Fibroblast of gingiva (primary cell): ENCODE data around the gene GTF2F1.
"Not testable (repeated sequence)": the region's sequence is repeated elsewhere in the genome, so short reads cannot be mapped to it uniquely, and the experiment has no call there.

Experiments
- DNase-seq: peaks from one replicate; pipeline ENCODE4 v3.0.0-alpha.2; 2011; ENCODE audit warnings: low read depth

The GTF2F1 gene

GRCh38 chr19:6384381-6384780 is 8.6 kb downstream of the GTF2F1 start:
- no peak for DNase-seq

DNA sequence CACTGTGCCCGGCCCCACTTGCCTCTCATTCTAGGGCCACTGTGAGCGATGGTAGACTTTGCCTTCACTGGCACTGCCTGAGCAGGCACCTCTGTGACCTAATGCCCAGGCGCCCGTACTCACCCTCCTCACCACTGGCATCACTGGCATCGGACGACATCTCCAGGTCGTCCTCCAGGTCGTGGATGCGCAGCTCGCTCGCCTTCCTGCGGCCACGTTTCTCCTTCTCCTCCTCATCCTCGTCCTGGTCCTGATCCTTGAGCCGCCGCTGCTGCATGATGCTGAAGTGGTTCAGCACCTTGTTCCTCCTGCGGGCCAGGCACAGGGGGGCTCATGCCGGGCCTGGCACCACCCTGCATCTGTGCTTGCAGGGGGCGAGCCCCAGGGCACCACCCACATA is 9.8 kb downstream of the GTF2F1 start:
- DNase-seq, result no peak

DNA sequence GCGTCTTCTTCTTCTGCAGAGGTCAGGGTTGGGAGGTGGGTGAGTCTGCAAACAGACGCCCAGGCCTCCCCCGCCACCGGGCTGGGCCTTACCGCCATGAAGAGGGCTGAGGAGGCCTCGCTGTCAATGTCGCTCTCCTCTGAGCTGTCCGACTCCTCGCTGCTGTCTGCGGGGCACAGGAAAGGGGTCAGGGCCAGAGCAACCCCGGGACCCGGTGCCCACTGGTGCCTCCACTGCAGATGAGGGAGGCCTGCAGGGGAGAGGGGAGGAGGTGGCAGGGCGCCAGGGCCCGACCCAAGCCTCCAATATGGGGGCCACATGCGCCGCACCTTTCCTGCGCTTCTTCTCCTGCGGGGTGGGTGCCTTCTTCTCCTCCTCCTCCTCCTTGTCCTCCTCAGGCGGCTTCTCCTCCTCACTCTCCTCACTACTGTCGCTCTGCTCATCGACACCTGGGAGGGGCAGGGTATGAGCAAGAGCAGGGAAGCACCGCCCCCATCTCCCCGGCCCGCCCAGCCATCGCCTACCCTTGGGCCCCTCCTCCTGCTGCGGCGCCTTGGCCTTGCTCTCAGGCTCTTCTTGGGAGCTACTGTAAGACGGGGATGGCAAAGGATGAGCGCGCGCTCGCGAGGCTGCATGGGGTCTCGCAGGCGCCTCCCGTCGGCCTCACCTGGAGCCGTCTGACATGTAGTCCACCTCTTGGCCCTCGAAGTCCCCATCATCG is 11.8 kb downstream of the GTF2F1 start:
- no peak for DNase-seq

DNA sequence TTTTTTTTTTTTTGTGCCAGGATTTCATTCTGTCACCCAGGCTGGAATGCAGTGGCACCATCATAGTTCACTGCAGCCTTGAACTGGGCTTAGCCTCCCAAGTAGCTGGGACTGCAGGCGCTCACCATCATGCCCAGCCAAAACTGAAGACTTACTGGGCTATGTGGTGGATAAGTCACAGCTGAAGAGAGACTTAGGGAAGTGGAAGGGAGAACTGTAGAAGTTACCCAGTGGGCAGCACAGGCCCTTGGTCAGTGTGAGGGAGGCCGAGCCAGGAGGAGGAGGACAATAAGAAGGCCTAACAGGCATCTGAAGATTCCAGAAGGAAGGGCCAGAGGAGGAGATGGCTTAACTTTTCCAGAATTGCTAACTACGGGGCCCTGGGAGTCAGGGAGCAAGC is 13.2 kb downstream of the GTF2F1 start:
- DNase-seq, result no peak

DNA sequence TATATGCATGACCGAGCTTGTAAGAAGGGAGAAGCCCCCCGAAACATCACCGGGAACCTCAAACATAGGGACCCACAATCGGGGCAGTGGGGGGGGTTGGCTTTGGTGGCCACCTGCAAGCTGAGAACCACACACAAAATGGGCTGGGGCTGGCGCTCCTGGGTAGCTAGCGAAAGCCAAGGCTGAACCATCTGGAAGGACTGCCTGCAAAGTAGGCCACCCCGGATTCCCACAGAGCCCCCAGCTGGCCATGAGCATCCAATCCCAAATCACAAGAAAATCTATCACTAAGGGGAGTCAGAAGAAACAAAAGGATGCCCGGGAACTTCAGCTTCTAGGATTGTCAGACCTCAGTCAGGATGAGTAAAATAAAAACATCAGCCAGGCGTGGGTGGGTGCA is 14.5 kb downstream of the GTF2F1 start:
- DNase-seq, result no peak

DNA sequence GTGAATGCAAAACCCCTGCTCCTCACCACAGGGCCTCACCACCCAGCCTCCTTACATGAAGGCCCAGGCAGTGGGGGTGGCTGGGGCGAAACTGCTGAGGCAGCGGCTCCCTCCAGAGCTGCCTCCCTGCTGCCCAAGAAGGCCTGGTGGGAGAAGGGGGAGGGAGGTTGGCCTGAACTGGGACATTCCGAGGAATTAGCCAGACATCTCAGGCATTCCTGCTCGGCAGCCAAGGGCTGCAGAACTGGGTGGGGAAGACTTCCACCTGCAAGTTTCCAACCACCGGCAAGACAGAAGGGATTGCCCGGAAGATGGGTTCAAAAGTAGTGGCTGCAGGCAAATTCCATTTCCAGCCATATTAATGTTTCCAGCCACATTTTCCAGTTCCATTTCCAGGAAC is 14.9 kb downstream of the GTF2F1 start:
- DNase-seq, result peak; percentile 45

DNA sequence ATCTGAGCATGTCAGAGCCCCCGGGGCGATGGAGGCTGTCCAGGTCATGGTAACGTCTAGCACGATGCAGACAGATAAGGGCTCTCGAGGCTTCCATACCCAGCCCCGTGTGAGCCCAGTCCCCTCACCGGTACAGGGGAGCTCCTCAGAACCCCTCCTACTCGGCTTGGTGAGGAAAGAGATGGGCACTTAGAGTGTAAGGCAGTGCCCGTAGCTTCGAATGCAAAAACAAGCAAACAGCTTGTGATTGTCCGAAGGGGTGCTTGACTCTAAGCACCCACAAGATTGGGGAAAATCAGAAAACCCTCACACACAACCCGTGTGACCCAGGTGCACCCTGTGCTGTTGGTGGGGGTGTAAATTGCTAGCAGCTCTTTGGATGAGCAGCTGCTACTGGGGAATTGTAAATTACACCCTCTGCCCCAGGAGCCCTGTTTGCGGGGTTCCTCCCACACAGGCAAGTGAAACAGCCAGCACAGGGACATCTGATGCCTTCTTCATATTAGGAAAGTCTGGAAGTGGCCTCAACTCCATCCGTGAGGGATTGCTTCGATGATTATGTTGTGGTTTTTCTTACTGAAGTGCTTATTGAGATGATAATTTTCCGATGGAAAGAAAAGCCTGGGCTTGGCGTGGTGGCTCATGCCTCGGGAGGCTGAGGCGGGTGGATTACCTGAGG is 16.3 kb downstream of the GTF2F1 start:
- peak; percentile 36 for DNase-seq

DNA sequence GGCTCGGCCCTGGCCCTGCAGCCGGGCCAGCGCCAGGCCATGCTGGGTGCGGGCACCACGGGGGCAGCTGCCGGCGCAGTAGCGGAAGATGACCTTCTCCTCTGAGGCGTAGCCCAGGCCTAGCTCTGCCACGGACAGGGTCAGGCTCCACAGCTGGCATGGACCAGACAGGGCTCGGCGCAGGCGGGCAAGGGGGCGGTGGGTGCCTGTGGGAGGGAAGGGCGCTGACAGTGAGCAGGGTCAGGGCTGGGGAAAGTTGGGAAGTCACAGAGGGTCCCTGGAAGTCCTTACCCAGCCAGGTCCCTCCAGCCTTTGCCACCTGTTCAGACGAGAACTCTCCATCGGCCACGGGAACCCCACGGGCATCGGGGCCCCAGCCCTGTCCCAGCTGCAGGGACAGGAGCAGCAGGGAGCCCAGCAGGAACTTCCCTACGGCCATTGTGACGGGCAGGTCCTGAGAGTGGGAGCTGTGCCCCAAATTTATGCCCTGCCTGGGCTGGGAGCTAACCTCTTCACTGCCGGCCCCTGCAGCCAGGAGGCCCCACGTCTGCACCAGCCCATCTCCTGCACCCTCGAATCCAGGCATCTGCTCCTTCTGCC is 17.5 kb downstream of the GTF2F1 start, which contains the start of gene PSPN:
Gene PSPN, minus strand, starts transcription at position 523 of the 600 bp plus-strand sequence. Its CDS starts 84 bp downstream, at position 439.
- no peak for DNase-seq

DNA sequence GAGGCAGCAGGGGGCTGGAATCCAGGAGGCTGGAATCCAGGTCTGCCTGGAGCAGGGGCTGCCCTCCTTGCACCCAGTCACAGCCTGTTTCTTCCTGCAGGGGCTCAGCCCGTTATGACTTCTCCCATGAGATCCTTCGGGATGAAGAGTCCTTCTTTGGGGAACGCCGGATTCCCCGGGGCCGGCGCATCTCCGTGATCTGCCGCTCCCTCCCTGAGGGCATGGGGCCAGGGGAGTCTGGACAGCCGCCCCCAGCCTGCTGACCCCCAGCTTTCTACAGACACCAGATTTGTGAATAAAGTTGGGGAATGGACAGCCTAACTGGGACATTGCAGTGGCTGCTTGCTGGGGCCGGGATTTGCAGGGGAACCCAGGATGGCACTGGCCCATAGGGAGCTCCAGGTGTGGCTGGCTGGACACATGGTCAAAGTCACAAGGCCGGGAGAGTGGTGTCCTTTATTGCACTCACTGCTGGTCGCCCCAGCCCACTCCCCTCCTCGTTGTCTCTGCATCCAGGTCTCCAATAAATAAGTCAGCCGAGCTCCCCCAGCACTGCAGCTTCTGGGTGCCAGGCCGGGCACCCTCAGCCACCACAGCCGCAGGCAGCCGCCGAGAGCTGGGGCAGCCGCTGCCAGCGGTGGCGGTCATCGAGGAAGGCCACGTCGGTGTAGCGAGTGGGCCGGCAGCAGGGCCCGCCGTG is 18.1 kb downstream of the GTF2F1 start:
- no peak for DNase-seq

- DNase-seq, result no peak
These were observed 18.7 kb downstream of the GTF2F1 start for GRCh38 chr19:6374161-6374709.

GRCh38 chr19:6373813-6374108 is 19.2 kb downstream of the GTF2F1 start:
- DNase-seq, result no peak

DNA sequence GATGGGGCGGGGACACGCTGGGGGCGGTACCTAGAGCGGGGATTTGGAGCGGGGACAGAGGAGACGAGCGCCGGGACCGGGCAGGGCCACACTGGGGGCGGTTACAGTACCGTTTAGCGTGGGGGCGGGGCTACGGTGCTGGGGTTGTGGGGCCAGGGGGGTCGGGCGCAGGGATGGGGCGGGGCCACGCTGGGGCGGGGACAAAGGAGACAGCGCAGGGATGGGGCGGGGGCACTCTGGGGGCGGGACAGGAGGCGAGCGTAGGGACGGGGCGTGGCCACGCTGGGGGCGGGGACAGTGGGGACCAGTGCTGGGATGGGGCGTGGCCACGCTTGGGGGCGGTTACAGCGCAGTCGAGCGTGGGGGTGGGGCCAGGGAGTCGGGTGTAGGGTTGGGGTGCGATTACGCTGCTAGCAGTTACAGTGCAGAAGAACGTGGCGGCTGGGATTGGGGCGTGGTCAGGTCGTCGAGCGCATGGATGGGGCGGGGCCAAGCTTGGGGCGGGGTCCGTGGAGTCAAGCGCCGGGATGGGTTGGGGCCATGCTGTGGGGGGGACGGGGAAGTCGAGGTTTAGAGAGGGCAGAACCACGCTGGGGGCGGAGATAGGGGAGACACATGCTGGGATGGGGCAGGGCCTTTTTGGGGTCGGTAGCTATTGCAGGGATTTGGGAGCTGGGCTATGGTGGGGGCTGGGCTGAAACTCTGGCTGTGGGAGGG is 19.7 kb downstream of the GTF2F1 start:
- peak; percentile 98 for DNase-seq

- DNase-seq, result peak; percentile 100
These were observed 20.3 kb downstream of the GTF2F1 start, which contains the start of gene ALKBH7 for GRCh38 chr19:6372594-6373095. Gene ALKBH7 (plus strand): TSS chr19:6372794. CDS start chr19:6372821, 27 bp downstream.

- no peak for DNase-seq
These were observed 28.6 kb downstream of the GTF2F1 start for GRCh38 chr19:6364353-6364752.

GRCh38 chr19:6362351-6362801 is 30.6 kb downstream of the GTF2F1 start:
- DNase-seq, result no peak

DNA sequence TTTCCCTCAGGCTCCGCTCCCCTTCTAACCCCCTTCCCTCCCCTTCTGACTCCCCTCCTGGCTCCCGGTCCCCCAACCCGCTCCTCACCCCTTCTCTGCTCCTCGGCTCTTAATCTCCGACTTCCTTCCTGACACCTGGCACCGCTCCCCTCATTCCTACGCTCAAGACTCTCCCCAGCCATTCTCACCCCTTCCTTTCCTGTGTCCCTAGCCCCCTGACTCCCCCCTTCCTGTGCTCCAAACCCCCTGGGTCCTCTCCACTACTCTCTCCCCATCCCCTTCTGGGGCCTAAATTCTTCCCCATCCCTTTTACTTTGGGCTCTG is 31.0 kb downstream of the GTF2F1 start:
- DNase-seq, result no peak

DNA sequence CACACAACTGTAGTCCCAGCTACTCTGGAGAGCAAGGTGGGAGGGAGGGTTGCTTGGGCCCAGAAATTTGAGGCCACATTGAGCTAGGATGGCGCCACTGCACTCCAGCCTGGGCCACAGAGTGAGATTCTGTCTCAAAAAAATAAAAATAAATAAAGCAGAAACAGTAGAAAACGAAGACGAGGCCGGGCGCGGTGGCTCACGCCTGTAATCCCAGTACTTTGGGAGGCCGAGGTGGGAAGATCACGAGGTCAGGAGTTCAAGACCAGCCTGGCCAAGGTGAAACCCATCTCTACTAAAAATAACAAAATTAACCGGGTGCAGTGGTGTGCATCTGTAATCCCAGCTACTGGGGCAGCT is 32.1 kb downstream of the GTF2F1 start:
- DNase-seq, result not testable (repeated sequence)

GRCh38 chr19:6360445-6360844 is 32.5 kb downstream of the GTF2F1 start:
- not testable (repeated sequence) for DNase-seq

DNA sequence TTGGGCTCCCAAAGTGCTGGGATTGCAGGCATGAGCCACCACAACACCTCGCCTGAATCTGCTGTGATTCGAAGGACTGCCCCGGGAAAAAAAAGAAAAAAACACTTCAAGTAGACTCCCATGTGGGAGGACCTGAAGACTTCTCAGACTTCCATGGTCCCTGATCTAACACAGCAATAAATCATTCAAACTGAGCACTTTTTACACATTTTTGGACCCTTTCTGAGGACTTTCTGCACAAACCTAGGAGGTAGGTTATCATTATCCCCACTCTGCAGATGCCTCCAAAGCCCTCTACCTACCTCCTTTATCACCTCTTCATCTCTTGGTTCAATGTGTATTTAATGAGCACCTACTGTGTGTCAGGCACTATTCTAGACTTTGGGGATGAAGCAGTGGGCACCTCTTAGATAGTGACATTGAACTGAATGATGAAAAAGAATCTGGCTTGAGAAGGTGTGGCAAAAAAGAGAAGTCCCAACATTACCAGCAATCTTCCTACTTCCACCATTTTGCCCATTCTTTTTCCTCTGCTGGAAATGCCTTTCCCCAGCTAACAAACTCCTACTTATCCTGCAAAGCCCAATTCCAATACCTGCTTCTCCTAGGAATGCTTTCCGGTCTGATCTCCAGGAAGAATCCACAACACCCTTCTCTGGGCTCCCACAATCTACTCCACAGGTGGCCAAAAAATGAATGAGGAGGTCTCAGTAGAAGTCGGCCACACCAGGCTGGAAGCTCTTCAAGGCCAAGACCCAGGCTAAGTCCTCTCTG is 33.2 kb downstream of the GTF2F1 start:
- DNase-seq, result no peak

- no peak for DNase-seq
These were observed 35.0 kb downstream of the GTF2F1 start for GRCh38 chr19:6358003-6358402.

- no peak for DNase-seq
These were observed 35.8 kb downstream of the GTF2F1 start for GRCh38 chr19:6357174-6357573.
